NCI-H510A (cell line): ENCODE results near the gene ABCC4.
A peak's percentile ranks its signal among the peaks of the same experiment; 100 is the strongest.

ENCODE experiments used
- DNase-seq: peaks from one replicate; lab custom pipeline; 2025; lab: John Stamatoyannopoulos, UW

The ABCC4 gene

DNA sequence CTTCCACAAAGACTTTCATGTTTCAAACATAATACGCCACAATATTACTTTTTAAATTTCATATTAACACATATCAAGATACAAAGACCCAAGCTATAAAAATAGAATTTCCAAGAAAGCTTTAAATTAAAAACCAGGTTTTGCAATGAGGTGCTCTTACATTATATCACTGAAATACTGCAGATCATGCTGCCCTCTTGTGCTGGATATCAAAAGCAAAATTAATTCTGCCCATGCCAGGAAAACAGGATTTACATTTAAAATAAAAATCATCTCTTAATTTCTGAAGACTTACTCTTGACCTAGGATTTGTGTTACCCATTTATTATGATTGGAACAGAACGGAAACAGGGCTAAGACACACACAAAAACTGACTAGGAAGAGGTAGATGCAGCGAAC is 145.0 kb downstream of the ABCC4 start:
- no peak for DNase-seq

GRCh38 chr13:95155504-95155903 is 145.7 kb downstream of the ABCC4 start:
- no peak for DNase-seq

DNA sequence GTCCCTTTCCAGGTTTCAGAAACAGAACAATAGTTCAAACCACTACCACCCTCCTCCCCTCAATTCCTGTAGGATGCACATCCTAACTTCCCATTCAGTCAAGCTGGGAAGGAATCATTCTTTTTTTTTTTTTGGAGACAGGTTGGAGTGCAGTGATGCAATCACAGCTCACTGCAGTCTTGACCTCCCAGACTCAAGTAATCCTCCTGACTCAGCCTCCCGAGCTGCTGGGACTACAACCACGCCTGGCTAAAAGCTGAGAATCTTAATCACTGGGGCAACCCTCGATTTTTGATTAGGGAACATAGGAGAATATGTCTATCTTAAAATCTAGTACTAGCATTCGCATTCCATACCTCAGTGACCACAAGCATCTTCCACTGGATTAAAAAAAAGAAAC is 146.2 kb downstream of the ABCC4 start:
- no peak for DNase-seq

DNA sequence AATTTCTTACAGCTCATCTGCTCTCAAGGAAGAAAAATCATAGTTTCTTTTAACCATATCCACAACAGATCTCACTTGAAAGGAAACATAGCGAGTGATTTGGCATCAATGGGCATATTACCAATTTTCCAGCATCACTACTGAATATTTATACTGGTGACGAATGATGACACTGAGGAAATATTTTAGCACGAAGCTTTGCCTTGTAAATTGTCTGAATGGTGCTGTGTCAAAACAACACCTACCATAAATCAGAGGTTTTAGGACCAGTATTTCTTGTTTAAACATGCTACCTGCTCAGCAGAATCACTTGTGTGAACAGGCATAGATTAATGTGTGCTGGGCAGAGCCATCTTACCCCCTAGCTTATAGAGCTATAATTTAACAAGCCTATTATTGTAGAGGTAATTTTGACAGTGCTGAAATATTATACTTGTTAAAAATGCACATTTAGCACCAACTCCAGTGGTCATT is 146.8 kb downstream of the ABCC4 start:
- no peak for DNase-seq

- DNase-seq = no peak
Observed at GRCh38 chr13:95153647-95154412, 147.4 kb downstream of the ABCC4 start.

DNA sequence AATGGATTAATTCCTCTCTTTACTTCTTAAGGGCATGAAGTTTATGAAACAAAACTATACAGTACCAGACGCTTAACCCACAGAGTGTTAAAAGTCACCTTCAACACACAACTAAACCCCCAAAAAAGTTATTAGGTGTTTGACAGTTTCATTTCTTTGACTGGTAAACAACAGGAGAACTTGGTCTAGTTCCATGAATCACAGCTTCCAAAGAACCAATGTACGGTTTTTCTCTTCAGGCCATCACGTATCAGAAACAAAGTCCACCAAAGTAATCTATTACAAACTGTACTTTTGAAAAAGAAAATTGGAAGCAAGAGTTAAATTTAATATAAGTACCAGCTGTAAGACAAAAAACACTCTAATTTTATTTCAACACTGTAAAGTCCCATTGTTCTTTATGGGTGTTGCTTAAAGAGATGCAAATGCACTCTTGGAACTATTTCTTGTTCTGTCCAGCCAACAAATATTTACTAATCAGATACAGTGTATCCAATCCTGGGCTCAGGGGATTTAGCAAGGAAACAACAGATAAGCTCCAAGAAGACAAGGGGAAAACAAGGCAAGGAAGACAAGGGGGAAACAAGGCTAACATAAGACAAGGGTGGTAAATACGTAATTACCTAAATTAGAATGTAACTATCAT is 149.2 kb downstream of the ABCC4 start:
- no peak for DNase-seq

DNA sequence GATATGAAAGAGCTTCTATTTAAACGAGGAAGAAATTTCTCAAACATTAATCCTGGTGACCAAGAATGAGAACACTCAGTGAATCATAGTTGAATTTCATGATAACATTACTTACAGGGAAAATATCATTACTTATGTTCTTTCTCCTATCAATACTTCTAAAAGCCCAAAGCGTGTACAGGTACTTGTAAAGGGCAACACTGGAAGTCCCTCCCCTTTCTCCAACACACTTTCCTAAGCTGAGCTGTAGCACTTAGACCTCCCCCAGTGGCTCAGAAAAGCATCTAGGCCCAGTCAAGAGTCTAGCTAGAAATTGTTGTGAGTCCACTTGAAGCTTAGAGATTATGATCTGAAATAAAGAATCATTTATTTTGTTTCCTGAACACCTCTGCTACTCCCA is 150.7 kb downstream of the ABCC4 start:
- DNase-seq = no peak

DNA sequence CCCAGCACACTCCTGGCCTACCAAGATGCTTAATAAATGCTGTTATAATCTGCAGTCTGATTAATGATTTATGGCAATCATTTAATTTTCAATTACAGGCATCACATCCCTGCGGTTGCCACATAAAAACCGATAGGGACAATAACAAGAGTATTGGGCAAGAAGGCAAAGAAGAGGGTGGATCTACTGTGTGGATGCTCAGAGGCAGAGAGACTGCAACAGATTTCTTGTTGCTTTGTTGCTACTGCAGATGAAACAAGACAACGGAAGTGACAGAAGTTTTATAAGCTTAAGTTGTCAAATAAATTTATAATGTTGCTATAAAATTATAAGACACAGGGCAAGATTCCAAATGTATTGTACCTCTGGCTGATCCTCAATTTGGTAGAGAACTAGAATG is 154.8 kb downstream of the ABCC4 start:
- no peak for DNase-seq

DNA sequence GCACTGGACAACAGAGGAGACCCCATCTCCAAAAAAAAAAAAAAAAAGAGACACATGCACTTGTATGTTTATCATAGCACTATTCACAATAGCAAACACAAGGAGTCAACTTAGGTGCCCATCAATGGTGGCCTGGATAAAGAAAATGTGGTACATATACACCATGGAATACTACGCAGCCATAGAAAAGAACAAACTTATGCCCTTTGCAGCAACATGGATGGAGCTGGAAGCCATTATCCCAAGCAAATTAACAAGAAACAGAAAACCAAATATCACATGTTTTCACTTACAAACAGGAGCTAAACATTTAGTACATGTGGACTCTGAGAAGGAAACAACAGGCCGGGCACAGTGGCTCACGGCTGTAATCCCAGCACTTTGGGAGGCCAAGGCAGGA is 155.7 kb downstream of the ABCC4 start:
- DNase-seq = no peak

DNA sequence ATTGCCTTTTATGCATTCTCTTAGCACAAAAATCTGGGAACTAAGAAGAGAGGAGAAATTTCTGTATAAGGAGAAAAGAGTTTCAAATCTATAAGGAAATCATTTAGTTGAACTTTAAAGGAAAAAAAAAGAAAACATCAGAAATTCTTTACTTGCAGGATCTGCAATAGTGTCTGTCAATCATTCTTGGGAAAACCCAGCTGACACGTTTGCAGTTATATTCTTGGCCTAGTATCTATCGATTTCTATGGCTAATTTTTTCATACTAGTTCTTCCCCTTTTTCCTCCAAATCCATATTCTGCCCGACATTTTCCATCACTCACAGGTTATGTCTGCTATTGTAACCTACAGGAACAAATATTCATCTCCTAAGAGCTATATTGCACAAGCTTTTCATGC is 160.7 kb downstream of the ABCC4 start:
- DNase-seq = no peak

- no peak for DNase-seq
Observed at GRCh38 chr13:95138876-95139585, 162.2 kb downstream of the ABCC4 start.

GRCh38 chr13:95137096-95137495 is 164.2 kb downstream of the ABCC4 start:
- no peak for DNase-seq

GRCh38 chr13:95136638-95137037 is 164.6 kb downstream of the ABCC4 start:
- no peak for DNase-seq

- DNase-seq = no peak
Observed at GRCh38 chr13:95133498-95133897, 167.8 kb downstream of the ABCC4 start.

GRCh38 chr13:95129004-95129403 is 172.2 kb downstream of the ABCC4 start:
- no peak for DNase-seq

GRCh38 chr13:95128045-95128643 is 173.1 kb downstream of the ABCC4 start:
- DNase-seq = peak; percentile 3

DNA sequence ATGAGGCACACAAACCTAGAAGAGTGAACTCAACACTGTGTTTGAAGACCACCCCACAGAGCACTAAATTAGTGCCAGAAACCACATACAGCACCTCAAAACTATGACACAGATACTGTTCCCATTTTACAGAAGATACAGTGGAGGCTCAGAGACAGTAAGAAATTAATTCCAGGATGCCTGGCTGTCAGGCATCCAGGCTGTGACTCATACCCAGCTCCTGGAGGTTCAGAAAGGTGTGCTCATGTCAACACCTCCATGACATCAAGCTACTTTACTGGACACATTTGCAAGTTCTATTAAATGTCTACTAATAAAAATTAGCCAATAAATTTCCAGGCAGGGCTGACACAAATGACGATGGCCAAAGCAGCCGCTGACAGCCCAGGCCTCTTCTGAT is 176.3 kb downstream of the ABCC4 start:
- no peak for DNase-seq

GRCh38 chr13:95123726-95124125 is 177.5 kb downstream of the ABCC4 start:
- no peak for DNase-seq

DNA sequence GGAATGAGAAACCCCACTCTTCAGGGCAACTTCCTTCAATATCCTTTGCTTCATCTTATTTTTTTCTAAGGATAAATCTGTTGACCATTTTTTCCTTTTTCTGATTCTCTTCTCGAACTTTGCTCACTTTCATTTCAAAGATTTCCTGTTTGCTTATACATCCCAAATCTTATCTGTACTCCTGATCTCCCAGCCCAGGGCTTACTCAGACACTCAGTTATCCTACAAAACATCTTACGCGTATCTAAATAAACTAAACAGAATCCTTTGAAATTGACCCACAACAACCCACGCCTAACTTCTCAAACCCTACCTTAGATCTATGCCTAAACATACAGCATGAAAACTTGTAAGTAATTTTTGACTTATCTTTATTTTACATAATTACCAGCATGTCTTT is 179.2 kb downstream of the ABCC4 start:
- DNase-seq = no peak

- DNase-seq = no peak
Observed at GRCh38 chr13:95121516-95121915, 179.7 kb downstream of the ABCC4 start.

GRCh38 chr13:95120650-95121049 is 180.6 kb downstream of the ABCC4 start:
- no peak for DNase-seq

- no peak for DNase-seq
Observed at GRCh38 chr13:95118541-95119324, 182.5 kb downstream of the ABCC4 start.
